Heart left ventricle (tissue), 13 donors: ENCODE results near the gene FRMPD4.

ENCODE experiments used
- POLR2A ChIP-seq, 2 donors: fragments of 450-650 bp; IDR thresholded peaks; one replicate each; pipeline ENCODE4 v1.6.1; 2017; ENCODE audit warnings: antibody characterized with exemption in 2 of 2, mild to moderate bottlenecking in 2 of 2, moderate library complexity in 2 of 2
- TF ChIP-seq, protein P1 (sequence below), 12 donors: fragments of 200-600 bp; sonication (generic) in 4 of 12; IDR thresholded peaks; one replicate each; pipeline versions ENCODE4 v1.5.0 to v1.8.0; 2018 to 2022; ENCODE audit warnings: antibody characterized with exemption in 12 of 12, mild to moderate bottlenecking in 5 of 12
- donor health status: ischemic (EF 13 %, LVEDD 7.1; RV severe dilation, severe dysfunction).
- donor health status: DM: no; HTN: yes; CAD: no.
- donor health status: DM: no; HTN: no; CAD: no.
- donor health status: ischemic (EF 25% LVEDD 6.9; RV normal size, moderate dysfunction).
- donor health status: ischemic (EF 25% LVEDD 5.7; RV mildly dilated, moderate dysfunction).
- donor health status: ischemic (EF 35%, LVEDD 5.7; RV mildly dilated, moderate dysfunction).
- donor health status: nonischemic (EF 11% LVEDD 7.7; RV severe dilation, severe dysfunction).
- donor health status: DM: yes; HTN: yes; CAD: no.
- donor health status: PGD.
- donor health status: ischemic (EF 29% LVEDD 5.4; RV normal size, mild dysfunction).
- donor health status: nonischemic (EF 23%, LVEDD 6.1; RV moderate dilation, normal function).

DNA sequence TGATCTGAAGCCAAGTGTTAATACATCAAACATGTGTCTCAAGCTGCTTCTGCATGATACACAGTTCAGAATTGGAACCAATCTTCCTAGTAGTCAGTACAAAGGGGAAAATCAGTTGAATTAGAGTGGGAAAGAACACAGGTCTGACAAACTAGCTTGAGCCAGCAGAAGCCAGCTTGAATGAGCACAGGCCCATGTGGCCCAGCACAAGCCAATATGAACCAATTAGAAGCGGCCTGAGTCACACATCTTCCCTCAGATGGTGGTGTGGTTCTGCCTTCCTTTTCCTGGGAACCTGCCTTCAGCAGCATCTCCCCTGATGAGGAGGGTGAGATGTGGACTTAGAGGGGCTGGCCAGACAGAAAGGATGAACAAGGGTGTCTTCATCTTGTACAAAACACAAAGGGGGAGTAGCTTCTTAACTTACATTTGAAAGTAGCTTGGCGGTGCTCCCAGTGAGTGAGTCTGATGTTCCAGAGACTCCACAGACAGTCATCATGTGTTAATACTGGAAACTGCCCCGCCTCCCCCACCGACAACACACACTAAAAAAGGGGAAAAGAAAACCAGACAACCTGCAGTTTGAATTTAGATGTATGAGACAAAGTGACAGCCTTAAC lies 72.0 kb downstream of the FRMPD4 start:
- TF ChIP-seq POLR2A (IDR thresholded peaks at IDR 0.05): no peak
- TF ChIP-seq, protein P1, sequence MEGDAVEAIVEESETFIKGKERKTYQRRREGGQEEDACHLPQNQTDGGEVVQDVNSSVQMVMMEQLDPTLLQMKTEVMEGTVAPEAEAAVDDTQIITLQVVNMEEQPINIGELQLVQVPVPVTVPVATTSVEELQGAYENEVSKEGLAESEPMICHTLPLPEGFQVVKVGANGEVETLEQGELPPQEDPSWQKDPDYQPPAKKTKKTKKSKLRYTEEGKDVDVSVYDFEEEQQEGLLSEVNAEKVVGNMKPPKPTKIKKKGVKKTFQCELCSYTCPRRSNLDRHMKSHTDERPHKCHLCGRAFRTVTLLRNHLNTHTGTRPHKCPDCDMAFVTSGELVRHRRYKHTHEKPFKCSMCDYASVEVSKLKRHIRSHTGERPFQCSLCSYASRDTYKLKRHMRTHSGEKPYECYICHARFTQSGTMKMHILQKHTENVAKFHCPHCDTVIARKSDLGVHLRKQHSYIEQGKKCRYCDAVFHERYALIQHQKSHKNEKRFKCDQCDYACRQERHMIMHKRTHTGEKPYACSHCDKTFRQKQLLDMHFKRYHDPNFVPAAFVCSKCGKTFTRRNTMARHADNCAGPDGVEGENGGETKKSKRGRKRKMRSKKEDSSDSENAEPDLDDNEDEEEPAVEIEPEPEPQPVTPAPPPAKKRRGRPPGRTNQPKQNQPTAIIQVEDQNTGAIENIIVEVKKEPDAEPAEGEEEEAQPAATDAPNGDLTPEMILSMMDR (IDR thresholded peaks at IDR 0.05): no peak
